MV-4-11 (cell line): ENCODE measurements around the gene UCK2.

ENCODE experiments used
- DNase-seq: peaks from one replicate; lab custom pipeline; 2025; lab: John Stamatoyannopoulos, UW

UCK2 gene

GRCh38 chr1:165834229-165834628 lies 6.8 kb downstream of the UCK2 start:
- DNase-seq: no peak

- no peak for DNase-seq
Observed at GRCh38 chr1:165834881-165835280, 7.5 kb downstream of the UCK2 start.

- DNase-seq: no peak
Observed at GRCh38 chr1:165836664-165837482, 9.5 kb downstream of the UCK2 start.

GRCh38 chr1:165837838-165838364 lies 10.5 kb downstream of the UCK2 start:
- no peak for DNase-seq

- no peak for DNase-seq
Observed at GRCh38 chr1:165840423-165840822, 13.0 kb downstream of the UCK2 start.

- DNase-seq: peak; percentile 61
Observed at GRCh38 chr1:165841582-165842017, 14.2 kb downstream of the UCK2 start.

GRCh38 chr1:165842023-165842670 lies 14.7 kb downstream of the UCK2 start:
- no peak for DNase-seq

- DNase-seq: peak; percentile 76
Observed at GRCh38 chr1:165842671-165843129, 15.3 kb downstream of the UCK2 start.

- peak; percentile 36 for DNase-seq
Observed at GRCh38 chr1:165843304-165843703, 15.9 kb downstream of the UCK2 start.

- no peak for DNase-seq
Observed at GRCh38 chr1:165844114-165844798, 16.8 kb downstream of the UCK2 start.

GRCh38 chr1:165844933-165845332 lies 17.5 kb downstream of the UCK2 start:
- DNase-seq: no peak

GRCh38 chr1:165845569-165845968 lies 18.2 kb downstream of the UCK2 start:
- DNase-seq: no peak

GRCh38 chr1:165845992-165846748 lies 18.8 kb downstream of the UCK2 start:
- DNase-seq: no peak

- no peak for DNase-seq
Observed at GRCh38 chr1:165847486-165847885, 20.1 kb downstream of the UCK2 start.

GRCh38 chr1:165849353-165850133 lies 22.1 kb downstream of the UCK2 start:
- peak; percentile 21 for DNase-seq

GRCh38 chr1:165851034-165851658 lies 23.7 kb downstream of the UCK2 start:
- DNase-seq: peak; percentile 74

- no peak for DNase-seq
Observed at GRCh38 chr1:165852871-165853270, 25.5 kb downstream of the UCK2 start.

GRCh38 chr1:165853528-165854075 lies 26.2 kb downstream of the UCK2 start:
- no peak for DNase-seq

- DNase-seq: peak; percentile 98
Observed at GRCh38 chr1:165854101-165854845, 26.9 kb downstream of the UCK2 start.
